IMR-90 (cell line): Measurements from ENCODE around the gene SP2.

ENCODE experiments used
- MAZ ChIP-seq: IDR thresholded peaks from 2 replicates; pipeline ENCODE4 v1.6.1; 2012; ENCODE audit warnings: low read depth, mild to moderate bottlenecking, low read length, improper control_type of control experiment, moderate library complexity, borderline replicate concordance
- POLR2A ChIP-seq: IDR thresholded peaks from 2 replicates; pipeline ENCODE4 v1.6.1; 2012; ENCODE audit warnings: mild to moderate bottlenecking, low read depth, low read length
- TF ChIP-seq, protein P1 (sequence below): fragments of 150-350 bp; IDR thresholded peaks from 2 replicates; pipeline ENCODE4 v1.6.1; 2017; ENCODE audit warnings: mild to moderate bottlenecking, antibody characterized with exemption, low read length, low read depth

DNA sequence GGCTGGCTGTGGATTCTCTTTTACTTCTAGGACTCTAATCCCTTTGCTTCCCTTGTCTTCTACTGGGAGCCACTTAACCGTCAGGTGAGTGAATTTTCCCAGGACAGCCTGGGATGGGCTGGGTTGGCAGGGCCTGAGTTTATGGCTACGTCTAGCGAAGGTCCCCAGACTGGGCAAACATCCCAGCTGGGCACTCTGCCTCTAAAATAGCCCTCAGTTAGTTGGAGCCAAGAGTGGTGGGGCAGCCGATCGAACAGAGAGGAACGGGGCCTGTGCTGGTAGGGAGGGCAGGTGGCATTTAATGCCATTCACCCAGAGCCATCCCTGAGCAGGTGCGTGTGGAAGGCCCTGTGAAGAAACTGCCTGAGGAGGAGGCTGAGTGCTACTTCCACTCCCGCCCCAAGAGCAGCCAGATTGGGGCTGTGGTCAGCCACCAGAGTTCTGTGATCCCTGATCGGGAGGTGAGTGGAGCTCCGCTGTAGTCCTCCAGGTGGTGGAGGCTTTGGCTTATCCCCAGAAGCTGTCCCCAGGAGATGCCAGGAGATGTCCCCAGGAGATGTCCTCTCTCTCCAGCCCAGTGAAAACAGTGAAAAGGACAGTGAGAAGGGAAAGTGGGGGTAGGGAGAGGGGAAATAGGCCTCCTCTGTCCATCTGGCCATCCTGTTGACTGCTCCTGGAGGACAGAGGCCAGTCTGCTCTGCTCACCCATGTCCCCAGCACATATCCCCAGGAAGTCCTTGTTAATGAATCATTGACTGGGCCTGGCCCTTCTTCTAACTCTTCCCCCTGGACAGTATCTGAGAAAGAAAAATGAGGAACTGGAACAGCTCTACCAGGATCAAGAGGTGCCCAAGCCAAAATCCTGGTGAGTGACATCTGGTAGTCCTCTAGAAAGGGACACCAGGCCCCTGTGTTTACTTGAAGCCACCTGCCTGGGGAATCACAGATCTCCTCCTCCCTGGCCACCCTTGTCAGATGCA, 49.8 kb downstream of the SP2 start:
- TF ChIP-seq MAZ = no peak
- TF ChIP-seq POLR2A = no peak
- TF ChIP-seq, protein P1, sequence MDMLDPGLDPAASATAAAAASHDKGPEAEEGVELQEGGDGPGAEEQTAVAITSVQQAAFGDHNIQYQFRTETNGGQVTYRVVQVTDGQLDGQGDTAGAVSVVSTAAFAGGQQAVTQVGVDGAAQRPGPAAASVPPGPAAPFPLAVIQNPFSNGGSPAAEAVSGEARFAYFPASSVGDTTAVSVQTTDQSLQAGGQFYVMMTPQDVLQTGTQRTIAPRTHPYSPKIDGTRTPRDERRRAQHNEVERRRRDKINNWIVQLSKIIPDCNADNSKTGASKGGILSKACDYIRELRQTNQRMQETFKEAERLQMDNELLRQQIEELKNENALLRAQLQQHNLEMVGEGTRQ = no peak
